Lung (tissue), 12 donors: Measurements from ENCODE around the gene HSPA12B. TPM values are rescaled to one million over a fixed set of nuclear protein-coding genes. Genes with fewer than 3 reads are reported as not detected.
A peak's percentile ranks its signal among the peaks of the same experiment; 100 is the strongest.

Source experiments
- ATAC-seq: fragments of 200-7000 bp; cut with Tn5 transposase; one replicate; pipeline ENCODE4 v1.9.1; 2020; ENCODE audit warnings: moderate number of reproducible peaks; ENCODE audit not compliant: insufficient read depth, low FRiP score
- DNase-seq, 3 donors: peaks; one replicate each; pipeline ENCODE4 v3.0.0-alpha.2; 2013 to 2017
- H3K27ac ChIP-seq, 2 donors: one replicate each; pipeline ENCODE4 v1.5.1; 2013; ENCODE audit warnings: mild to moderate bottlenecking in 2 of 2, moderate library complexity in 2 of 2, control low read depth in 1 of 2, inconsistent platforms in 1 of 2, low read depth in 1 of 2, low read length in 1 of 2
- H3K27me3 ChIP-seq, 3 donors: one replicate each; pipeline ENCODE4 v1.5.1; 2013; ENCODE audit warnings: low read length in 2 of 3; ENCODE audit not compliant: control insufficient read depth in 3 of 3, insufficient read depth in 3 of 3
- H3K36me3 ChIP-seq, 4 donors: one replicate each; pipeline ENCODE4 v1.5.1; 2013; ENCODE audit warnings: low read length in 4 of 4, mild to moderate bottlenecking in 1 of 4, moderate library complexity in 1 of 4; ENCODE audit not compliant: control insufficient read depth in 4 of 4, insufficient read depth in 4 of 4
- H3K4me1 ChIP-seq, 5 donors: one replicate each; pipeline ENCODE4 v1.5.1; 2013; ENCODE audit warnings: low read length in 5 of 5, mild to moderate bottlenecking in 2 of 5, moderate library complexity in 1 of 5; ENCODE audit not compliant: control insufficient read depth in 5 of 5, insufficient read depth in 5 of 5
- H3K4me3 ChIP-seq: one replicate; pipeline ENCODE4 v1.5.1; 2013; ENCODE audit warnings: mild to moderate bottlenecking, control low read depth, moderate library complexity
- H3K9ac ChIP-seq, 2 donors: one replicate each; pipeline ENCODE4 v1.5.1; 2013; ENCODE audit warnings: low read length in 2 of 2, control low read depth in 1 of 2; ENCODE audit not compliant: insufficient read depth in 1 of 2
- H3K9me3 ChIP-seq, 4 donors: one replicate each; pipeline ENCODE4 v1.5.1; 2013; ENCODE audit warnings: low read length in 3 of 4, mild to moderate bottlenecking in 1 of 4, moderate library complexity in 1 of 4; ENCODE audit not compliant: control insufficient read depth in 4 of 4, insufficient read depth in 3 of 4
- WGBS, 2 donors: extraction: QIAGEN DNeasy Blood & Tissue Kit; methylation state at CpG; one replicate each; pipeline ENCODE4 v1.1.7; 2013; 5-methylcytosine and 5-hydroxymethylcytosine counted together
- polyA plus RNA-seq, 2 donors: library from polyadenylated mRNA; stranded (reverse); fragments of 200-250 nt; gene quantifications; one replicate each; pipeline ENCODE4 v1.2.1, GENCODE V29; 2013
- total RNA-seq, 2 donors: library from RNA; depleted of rRNA in 1 of 2; stranded (reverse); fragments of >200 nt in 1 of 2; gene quantifications; one replicate each; pipeline ENCODE4 v1.2.1, GENCODE V29; 2014 to 2021
- TF ChIP-seq, protein P1 (sequence below): IDR thresholded peaks from 2 replicates; pipeline ENCODE4 v1.5.1; 2012; ENCODE audit warnings: mild to moderate bottlenecking; ENCODE audit errors: control extremely low read depth, extremely low read depth
- donor health status: control.
- donor health status: control.
- donor health status: Bipolar disorder and iron deficiency.
- donor health status: healthy.
- donor health status: DM: yes; HTN: yes; CAD: no.

HSPA12B gene
- total and polyA plus RNA-seq, 4 donors, result 11.4 to 28.3 (median 19.9) TPM

- H3K4me1 ChIP-seq, result peaks cover 0 to 9% (median 0%) of the 10 kb centered on the region in 5 donors
- 84 to 93% methylated on average over 4 to 5 of the region's 5 CpGs for WGBS, 2 donors
- no peak overlapping the region for H3K9ac ChIP-seq
- no peak overlapping the region for H3K4me3 ChIP-seq
- peaks cover 0 to 20% (median 9%) of the 10 kb centered on the region in 4 donors for H3K36me3 ChIP-seq
- TF ChIP-seq, protein P1, sequence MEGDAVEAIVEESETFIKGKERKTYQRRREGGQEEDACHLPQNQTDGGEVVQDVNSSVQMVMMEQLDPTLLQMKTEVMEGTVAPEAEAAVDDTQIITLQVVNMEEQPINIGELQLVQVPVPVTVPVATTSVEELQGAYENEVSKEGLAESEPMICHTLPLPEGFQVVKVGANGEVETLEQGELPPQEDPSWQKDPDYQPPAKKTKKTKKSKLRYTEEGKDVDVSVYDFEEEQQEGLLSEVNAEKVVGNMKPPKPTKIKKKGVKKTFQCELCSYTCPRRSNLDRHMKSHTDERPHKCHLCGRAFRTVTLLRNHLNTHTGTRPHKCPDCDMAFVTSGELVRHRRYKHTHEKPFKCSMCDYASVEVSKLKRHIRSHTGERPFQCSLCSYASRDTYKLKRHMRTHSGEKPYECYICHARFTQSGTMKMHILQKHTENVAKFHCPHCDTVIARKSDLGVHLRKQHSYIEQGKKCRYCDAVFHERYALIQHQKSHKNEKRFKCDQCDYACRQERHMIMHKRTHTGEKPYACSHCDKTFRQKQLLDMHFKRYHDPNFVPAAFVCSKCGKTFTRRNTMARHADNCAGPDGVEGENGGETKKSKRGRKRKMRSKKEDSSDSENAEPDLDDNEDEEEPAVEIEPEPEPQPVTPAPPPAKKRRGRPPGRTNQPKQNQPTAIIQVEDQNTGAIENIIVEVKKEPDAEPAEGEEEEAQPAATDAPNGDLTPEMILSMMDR, result no peak
- DNase-seq, result no peak
- no peak for ATAC-seq
- no peak overlapping the region for H3K27ac ChIP-seq
- H3K27me3 ChIP-seq, result peaks cover 0 to 5% (median 2%) of the 10 kb centered on the region in 3 donors
- no peaks in the 10 kb centered on the region for H3K9me3 ChIP-seq
Measured at GRCh38 chr20:3755814-3756480, 23.5 kb downstream of the HSPA12B start.

DNA sequence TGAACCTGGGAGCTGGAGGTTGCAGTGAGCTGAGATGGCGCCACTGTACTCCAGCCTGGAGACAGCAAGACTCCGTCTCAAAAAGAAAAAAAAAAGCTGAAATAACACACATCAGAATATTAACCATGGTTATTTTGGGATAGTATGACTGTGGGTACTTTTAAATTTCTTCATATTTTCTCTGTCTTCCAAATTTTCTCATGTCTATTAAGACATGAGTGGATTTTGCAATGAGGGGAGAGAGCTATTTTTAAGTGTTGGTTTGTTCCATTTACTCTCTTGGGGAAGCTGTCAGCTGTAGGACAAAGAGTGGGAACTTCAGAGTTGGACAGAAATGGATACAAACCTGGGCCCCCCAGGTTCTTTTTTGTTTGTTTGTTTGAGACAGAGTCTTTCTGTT is 24.8 kb downstream of the HSPA12B start:
- Histone ChIP-seq H3K36me3 (peaks cover 0 to 14% (median 5%) of the 10 kb centered on the region in 4 donors), H3K27me3 (no peaks in the 10 kb centered on the region), H3K4me1 (peaks cover 0 to 11% (median 0%) of the 10 kb centered on the region in 5 donors), H3K9me3 (no peaks in the 10 kb centered on the region), H3K4me3 (no peak overlapping the region), H3K27ac (no peak overlapping the region), H3K9ac (no peak overlapping the region)
- DNase-seq (no peak), ATAC-seq (no peak)
- TF ChIP-seq, protein P1, result no peak
- 74 to 90% methylated on average over 2 of the region's 2 CpGs for WGBS, 2 donors

- Histone ChIP-seq H3K9me3 (no peaks in the 10 kb centered on the region), H3K27me3 (no peaks in the 10 kb centered on the region), H3K4me3 (no peak overlapping the region), H3K27ac (peak overlapping the region in 1 of 2 donors; percentile 16), H3K36me3 (peaks cover 0 to 11% (median 3%) of the 10 kb centered on the region in 4 donors), H3K4me1 (peaks cover 0 to 13% (median 0%) of the 10 kb centered on the region in 5 donors), H3K9ac (no peak overlapping the region)
- TF ChIP-seq, protein P1, result no peak
- WGBS, 2 donors, result 82 to 88% methylated on average over 10 to 11 of the region's 11 CpGs
- no peak for DNase-seq
- no peak for ATAC-seq
Measured at GRCh38 chr20:3758566-3758965, 26.1 kb downstream of the HSPA12B start.
